AG10803 (cell line): ENCODE measurements around the gene SOS2.
"Not testable (repeated sequence)": the region's sequence is repeated elsewhere in the genome, so short reads cannot be mapped to it uniquely, and the experiment has no call there.

Experiments
- DNase-seq: peaks from one replicate; pipeline ENCODE4 v3.0.0; 2010; ENCODE audit warnings: low read depth
- H3K4me3 ChIP-seq: 2 replicates; pipeline ENCODE4 v1.5.1; 2011; ENCODE audit warnings: mild to moderate bottlenecking, low read length, control low read depth
- CTCF ChIP-seq: conservative IDR thresholded peaks from 2 replicates; pipeline ENCODE4 v1.5.1; 2011; ENCODE audit warnings: mild to moderate bottlenecking, low read length, control low read depth, inconsistent platforms

Gene SOS2

GRCh38 chr14:50212726-50213125 lies 18.7 kb downstream of the SOS2 start:
- no peak for TF ChIP-seq CTCF
- no peak for DNase-seq
- H3K4me3 ChIP-seq = no peak overlapping the region

- H3K4me3 ChIP-seq = no peak overlapping the region
- no peak for DNase-seq
- no peak for TF ChIP-seq CTCF
Observed at GRCh38 chr14:50210074-50210473, 21.3 kb downstream of the SOS2 start.

DNA sequence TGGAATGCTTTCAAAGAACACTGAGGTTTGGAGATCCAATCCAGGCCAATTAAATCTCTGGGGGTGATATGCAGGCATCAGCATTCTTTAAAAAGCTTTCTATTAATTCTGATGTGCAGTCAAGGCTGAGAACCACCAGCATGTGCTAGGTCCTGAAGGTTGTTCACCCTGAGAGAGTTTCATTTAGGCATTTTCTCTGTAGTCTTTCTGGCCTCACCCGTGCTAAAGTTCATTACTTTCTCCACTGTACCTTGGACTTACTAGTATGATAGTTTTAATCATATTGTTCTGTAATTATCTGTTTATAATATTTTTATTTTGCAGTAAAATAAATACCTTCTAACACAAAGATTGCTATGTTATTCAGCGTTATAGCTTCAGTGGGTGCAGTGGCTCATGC lies 32.9 kb downstream of the SOS2 start:
- no peak overlapping the region for H3K4me3 ChIP-seq
- DNase-seq = no peak
- TF ChIP-seq CTCF = no peak

GRCh38 chr14:50191499-50191898 lies 39.9 kb downstream of the SOS2 start:
- no peak for TF ChIP-seq CTCF
- no peak overlapping the region for H3K4me3 ChIP-seq
- DNase-seq = no peak

- TF ChIP-seq CTCF = no peak
- DNase-seq = no peak
- H3K4me3 ChIP-seq = no peak overlapping the region
Observed at GRCh38 chr14:50186107-50186506, 45.3 kb downstream of the SOS2 start.

DNA sequence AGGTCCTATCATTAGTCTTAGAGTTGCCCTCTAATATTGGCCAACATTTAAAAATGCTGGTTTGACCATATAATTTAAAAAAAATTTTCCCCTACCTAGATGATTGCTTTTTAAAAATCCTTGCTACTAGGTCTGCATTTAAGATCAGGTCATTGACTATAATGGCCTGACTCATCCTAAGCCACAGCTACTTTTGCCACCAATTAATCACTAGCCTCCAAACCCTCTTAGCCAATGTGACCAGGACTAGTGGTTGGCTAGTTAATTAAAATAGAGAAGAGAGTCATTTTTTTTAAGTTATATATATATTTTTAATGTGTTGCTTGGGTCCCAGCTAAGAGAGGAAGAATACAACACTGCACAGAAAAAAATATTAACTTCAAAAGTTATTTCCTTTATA lies 57.5 kb downstream of the SOS2 start:
- DNase-seq = peak; percentile 8
- TF ChIP-seq CTCF = no peak
- no peak overlapping the region for H3K4me3 ChIP-seq

GRCh38 chr14:50171895-50172294 lies 59.5 kb downstream of the SOS2 start:
- TF ChIP-seq CTCF = no peak
- no peak for DNase-seq
- H3K4me3 ChIP-seq = no peak overlapping the region

DNA sequence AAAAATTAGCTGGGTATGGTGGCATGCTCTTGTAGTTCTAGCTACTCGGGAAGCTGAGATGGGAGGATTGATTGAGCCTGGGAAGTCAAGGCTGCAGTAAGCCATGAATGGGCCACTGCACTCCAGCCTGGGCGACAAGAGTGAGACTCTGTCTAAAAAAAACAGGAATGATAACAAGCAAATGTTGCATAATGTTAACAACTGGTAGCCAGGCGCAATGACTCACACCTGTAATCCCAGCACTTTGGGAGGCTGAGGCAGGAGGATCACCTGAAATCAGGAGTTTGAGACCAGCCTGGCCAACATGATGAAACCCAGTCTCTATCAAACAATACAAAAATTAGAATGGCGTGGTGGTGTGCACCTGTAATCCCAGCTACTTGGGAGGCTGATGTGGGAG lies 64.0 kb downstream of the SOS2 start:
- not testable (repeated sequence) for DNase-seq, H3K4me3 ChIP-seq
